ENCODE measurements around the gene KRT76. TPM values are rescaled to one million over a fixed set of nuclear protein-coding genes. Genes with fewer than 3 reads are reported as not detected.
A peak's percentile ranks its signal among the peaks of the same experiment; 100 is the strongest.

KRT76 gene
- polyA plus RNA-seq, 1 donor from 2014 or later: not detected

DNA sequence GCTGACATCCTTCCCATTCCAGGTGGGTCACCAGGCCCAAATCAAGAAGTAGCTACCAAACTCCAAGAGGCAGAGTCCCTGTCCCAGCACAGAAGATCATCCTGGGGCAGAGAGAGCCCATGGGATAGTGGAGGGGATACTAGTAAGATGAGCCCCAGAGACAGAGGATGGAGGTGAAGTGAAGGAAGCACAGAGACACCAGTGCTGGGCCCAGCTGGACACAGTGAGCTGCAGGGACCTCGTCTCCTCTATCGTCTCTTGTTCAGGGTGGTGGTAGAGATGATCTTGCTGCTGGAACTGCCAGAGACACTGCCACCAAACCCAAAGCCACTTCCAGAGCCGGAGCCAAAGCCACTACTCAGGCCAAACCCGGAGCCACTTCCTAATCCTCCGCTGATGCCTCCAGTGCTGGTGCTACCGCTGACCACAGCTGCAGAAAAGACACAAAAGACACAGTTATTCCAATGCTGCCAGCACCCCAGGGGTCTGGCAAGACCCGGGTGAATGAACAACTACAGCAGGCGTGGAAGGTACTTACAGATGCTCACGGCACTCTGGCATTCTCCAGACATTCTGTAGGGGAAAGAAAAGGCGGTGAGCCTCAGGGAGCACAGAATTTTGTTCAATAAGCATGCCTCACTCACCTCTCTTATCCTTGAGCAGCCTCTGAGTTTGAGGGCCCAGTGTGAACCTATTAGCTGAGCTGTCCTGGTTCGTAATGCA, 29.8 kb upstream of the KRT76 start:
- H3K4me1 Mint-ChIP-seq: peaks cover 0 to 2% (median 0%) of the 10 kb centered on the region in 3 donors
- no peaks in the 10 kb centered on the region for H3K36me3 Mint-ChIP-seq
- H3K27ac Mint-ChIP-seq: no peak overlapping the region
- peaks cover 6% of the 10 kb centered on the region for H3K27me3 Mint-ChIP-seq
- peak overlapping the region in 1 of 4 donors; percentile 51 for H3K4me3 Mint-ChIP-seq
- no peaks in the 10 kb centered on the region for H3K9me3 Mint-ChIP-seq

- H3K4me3 Mint-ChIP-seq: peak overlapping the region in 1 of 4 donors; percentile 51
- no peaks in the 10 kb centered on the region for H3K36me3 Mint-ChIP-seq
- peaks cover 0 to 2% (median 0%) of the 10 kb centered on the region in 3 donors for H3K4me1 Mint-ChIP-seq
- H3K27me3 Mint-ChIP-seq: peaks cover 6% of the 10 kb centered on the region
- H3K27ac Mint-ChIP-seq: no peak overlapping the region
- H3K9me3 Mint-ChIP-seq: no peaks in the 10 kb centered on the region
Observed at GRCh38 chr12:52806169-52806811, 29.1 kb upstream of the KRT76 start.

- Mint-ChIP-seq H3K36me3 (no peaks in the 10 kb centered on the region), H3K27ac (no peak overlapping the region), H3K9me3 (no peaks in the 10 kb centered on the region), H3K27me3 (peaks cover 6% of the 10 kb centered on the region), H3K4me1 (peaks cover 0 to 2% (median 0%) of the 10 kb centered on the region in 3 donors), H3K4me3 (no peak overlapping the region)
Observed at GRCh38 chr12:52805739-52806138, 28.6 kb upstream of the KRT76 start.

DNA sequence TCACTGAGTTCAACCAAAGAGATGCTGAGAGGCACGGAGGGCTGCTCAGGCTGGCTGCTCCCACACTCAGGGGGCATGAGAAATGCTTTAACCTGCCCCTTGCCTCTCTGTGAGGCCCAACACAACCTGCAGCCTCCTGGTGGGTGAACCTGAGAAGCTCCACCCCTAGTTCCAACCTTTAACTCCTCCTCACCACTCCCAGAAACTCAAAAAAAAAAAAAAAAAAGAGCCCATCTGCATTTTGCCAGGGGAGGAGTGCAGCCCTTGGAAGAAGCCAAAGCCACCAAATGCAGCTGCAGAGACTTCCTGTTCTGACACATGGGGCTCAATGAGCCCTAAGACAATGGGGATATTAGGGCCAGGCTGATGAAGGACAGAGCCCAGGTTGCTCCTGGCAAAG, 27.9 kb upstream of the KRT76 start:
- Mint-ChIP-seq H3K9me3 (no peaks in the 10 kb centered on the region), H3K4me1 (peaks cover 0 to 2% (median 0%) of the 10 kb centered on the region in 3 donors), H3K27me3 (peaks cover 6% of the 10 kb centered on the region), H3K36me3 (no peaks in the 10 kb centered on the region), H3K4me3 (no peak overlapping the region), H3K27ac (no peak overlapping the region)

DNA sequence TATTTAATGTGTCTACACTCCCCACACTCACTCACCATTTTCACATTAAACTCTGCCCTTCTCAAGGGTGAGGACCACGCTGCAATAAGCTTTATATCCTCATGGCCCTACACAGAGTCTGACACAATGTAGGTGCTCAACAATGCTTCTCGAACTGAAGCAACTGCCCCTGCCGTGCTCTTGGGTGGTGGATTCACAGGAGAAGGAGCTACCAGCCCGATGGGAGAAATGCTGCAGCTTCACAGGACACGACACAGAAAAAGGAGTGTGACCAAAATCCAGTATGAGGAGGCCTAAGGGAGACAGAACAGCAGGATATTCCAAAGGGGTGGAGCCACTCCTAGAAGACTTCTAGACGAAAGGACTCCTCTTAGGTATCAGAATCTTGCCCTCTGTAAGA, 25.3 kb upstream of the KRT76 start:
- H3K4me1 Mint-ChIP-seq: no peaks in the 10 kb centered on the region
- peak overlapping the region in 1 of 3 donors; percentile 24 for H3K27ac Mint-ChIP-seq
- no peaks in the 10 kb centered on the region for H3K36me3 Mint-ChIP-seq
- no peak overlapping the region for H3K4me3 Mint-ChIP-seq
- no peaks in the 10 kb centered on the region for H3K9me3 Mint-ChIP-seq
- H3K27me3 Mint-ChIP-seq: peaks cover 3% of the 10 kb centered on the region

DNA sequence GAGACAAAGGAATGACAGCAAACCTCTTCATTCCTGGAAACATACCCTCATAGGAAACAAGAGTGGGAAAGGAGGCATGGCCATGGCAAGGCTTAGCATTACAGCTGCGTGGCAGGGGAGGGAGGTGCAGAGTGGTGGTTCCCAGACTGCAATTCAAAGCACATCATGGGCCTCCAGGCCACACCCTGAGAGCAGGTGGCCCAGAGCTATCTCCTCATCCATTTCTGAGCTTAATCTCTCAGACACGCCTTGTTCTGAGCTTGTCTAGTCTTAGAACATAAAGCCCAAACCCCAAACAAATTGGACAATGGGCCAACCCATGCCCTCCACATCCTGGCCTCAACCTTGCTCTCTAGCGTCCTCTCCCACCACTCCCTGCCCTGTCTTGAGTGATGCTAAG, 24.6 kb upstream of the KRT76 start:
- Mint-ChIP-seq H3K4me1 (no peaks in the 10 kb centered on the region), H3K27me3 (peaks cover 2% of the 10 kb centered on the region), H3K9me3 (no peaks in the 10 kb centered on the region), H3K36me3 (no peaks in the 10 kb centered on the region), H3K27ac (no peak overlapping the region), H3K4me3 (no peak overlapping the region)

GRCh38 chr12:52800259-52800917, 23.2 kb upstream of the KRT76 start:
- Mint-ChIP-seq H3K27me3 (peaks cover 5% of the 10 kb centered on the region), H3K9me3 (no peaks in the 10 kb centered on the region), H3K4me3 (no peak overlapping the region), H3K27ac (no peak overlapping the region), H3K36me3 (no peaks in the 10 kb centered on the region), H3K4me1 (no peaks in the 10 kb centered on the region)

GRCh38 chr12:52799505-52800211, 22.5 kb upstream of the KRT76 start:
- no peak overlapping the region for H3K4me3 Mint-ChIP-seq
- H3K36me3 Mint-ChIP-seq: no peaks in the 10 kb centered on the region
- no peak overlapping the region for H3K27ac Mint-ChIP-seq
- H3K9me3 Mint-ChIP-seq: no peaks in the 10 kb centered on the region
- H3K4me1 Mint-ChIP-seq: no peaks in the 10 kb centered on the region
- H3K27me3 Mint-ChIP-seq: peaks cover 5% of the 10 kb centered on the region

GRCh38 chr12:52798671-52799504, 21.7 kb upstream of the KRT76 start:
- Mint-ChIP-seq H3K36me3 (no peaks in the 10 kb centered on the region), H3K27ac (no peak overlapping the region), H3K27me3 (peaks cover 8% of the 10 kb centered on the region), H3K4me3 (no peak overlapping the region), H3K4me1 (no peaks in the 10 kb centered on the region), H3K9me3 (no peaks in the 10 kb centered on the region)

DNA sequence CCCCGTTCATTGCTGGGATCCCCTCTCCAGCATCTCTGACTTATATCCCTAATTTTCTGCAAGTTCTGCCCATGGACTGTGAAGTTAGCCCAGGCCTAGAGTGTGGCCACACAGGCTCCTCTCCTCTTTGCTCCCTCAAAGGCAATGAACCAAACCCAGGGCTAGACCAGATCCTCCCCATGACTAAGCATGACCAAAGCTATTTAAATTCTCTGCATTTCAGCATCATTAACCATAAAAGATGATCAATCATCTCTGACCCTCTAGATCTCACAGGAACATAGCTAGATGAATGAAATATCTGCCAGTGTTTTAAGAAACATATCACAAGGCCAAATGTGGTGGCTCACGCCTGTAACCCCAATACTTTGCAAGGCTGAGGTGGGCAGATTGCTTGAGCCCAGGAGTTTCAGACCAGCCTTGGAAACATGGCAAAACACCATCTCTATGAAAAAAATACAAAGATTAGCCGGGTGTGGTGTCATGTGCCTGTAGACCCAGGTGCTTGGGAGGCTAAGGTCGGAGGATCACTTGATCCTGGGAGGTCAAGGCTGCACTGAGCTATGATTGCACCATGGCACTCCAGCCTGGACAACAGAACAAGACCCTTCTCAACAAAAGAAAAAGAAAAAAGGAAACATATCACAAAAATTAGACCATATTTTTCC, 21.0 kb upstream of the KRT76 start:
- peaks cover 9% of the 10 kb centered on the region for H3K27me3 Mint-ChIP-seq
- H3K36me3 Mint-ChIP-seq: no peaks in the 10 kb centered on the region
- no peak overlapping the region for H3K4me3 Mint-ChIP-seq
- no peaks in the 10 kb centered on the region for H3K4me1 Mint-ChIP-seq
- H3K27ac Mint-ChIP-seq: no peak overlapping the region
- H3K9me3 Mint-ChIP-seq: no peaks in the 10 kb centered on the region

GRCh38 chr12:52797529-52797894, 20.4 kb upstream of the KRT76 start:
- no peaks in the 10 kb centered on the region for H3K36me3 Mint-ChIP-seq
- no peaks in the 10 kb centered on the region for H3K9me3 Mint-ChIP-seq
- H3K4me3 Mint-ChIP-seq: no peak overlapping the region
- H3K27me3 Mint-ChIP-seq: peaks cover 10% of the 10 kb centered on the region
- no peak overlapping the region for H3K27ac Mint-ChIP-seq
- no peaks in the 10 kb centered on the region for H3K4me1 Mint-ChIP-seq

DNA sequence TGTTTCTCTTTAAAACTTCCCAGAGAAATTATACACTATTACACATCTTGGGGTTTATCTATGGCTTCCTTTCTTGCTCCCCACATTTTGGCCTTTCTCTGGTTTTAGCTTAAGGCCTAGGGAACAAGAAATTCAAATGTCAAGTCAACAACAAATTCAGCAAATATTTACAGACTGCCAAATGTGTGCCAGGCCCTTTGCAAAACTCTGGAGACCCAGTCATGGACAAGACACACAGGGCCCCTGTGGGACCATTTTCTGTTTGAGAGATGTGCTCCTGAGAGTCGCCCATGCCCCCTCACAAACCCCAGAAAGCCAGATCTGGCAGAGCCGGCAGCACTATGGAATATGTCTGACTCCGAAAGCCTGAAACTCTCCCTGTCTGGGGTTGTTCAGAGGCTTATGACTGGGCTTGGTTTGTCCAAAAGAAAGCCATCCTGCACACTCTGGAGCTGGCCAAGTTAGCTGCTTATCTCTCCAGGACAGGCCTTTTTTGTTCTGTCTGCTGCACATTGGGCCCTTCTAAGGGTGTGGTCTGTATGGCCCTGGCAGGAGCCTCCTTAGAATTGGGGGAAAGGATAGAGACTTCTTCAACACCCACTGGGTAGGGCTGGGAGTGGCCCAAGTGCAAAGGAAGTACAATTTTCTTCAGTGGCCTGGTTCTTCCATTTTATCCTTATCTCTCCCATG, 19.8 kb upstream of the KRT76 start:
- Mint-ChIP-seq H3K36me3 (no peaks in the 10 kb centered on the region), H3K27ac (no peak overlapping the region), H3K4me3 (no peak overlapping the region), H3K27me3 (peaks cover 10% of the 10 kb centered on the region), H3K9me3 (no peaks in the 10 kb centered on the region), H3K4me1 (no peaks in the 10 kb centered on the region)

GRCh38 chr12:52796429-52796794, 19.3 kb upstream of the KRT76 start:
- Mint-ChIP-seq H3K27ac (no peak overlapping the region), H3K4me1 (no peaks in the 10 kb centered on the region), H3K36me3 (no peaks in the 10 kb centered on the region), H3K27me3 (peaks cover 10% of the 10 kb centered on the region), H3K4me3 (no peak overlapping the region), H3K9me3 (no peaks in the 10 kb centered on the region)

Measured in IgD-negative memory B cell (primary cell).